GM12873 (cell line): ENCODE results near the gene MICU1.

ENCODE experiments used
- TF ChIP-seq, protein P1 (sequence below): IDR thresholded peaks from 2 replicates; pipeline ENCODE4 v1.5.1; 2012; ENCODE audit warnings: low read depth, mild to moderate bottlenecking, moderate library complexity, low read length, control low read depth; ENCODE audit not compliant: insufficient read depth; ENCODE audit errors: missing control alignments

The MICU1 gene

DNA sequence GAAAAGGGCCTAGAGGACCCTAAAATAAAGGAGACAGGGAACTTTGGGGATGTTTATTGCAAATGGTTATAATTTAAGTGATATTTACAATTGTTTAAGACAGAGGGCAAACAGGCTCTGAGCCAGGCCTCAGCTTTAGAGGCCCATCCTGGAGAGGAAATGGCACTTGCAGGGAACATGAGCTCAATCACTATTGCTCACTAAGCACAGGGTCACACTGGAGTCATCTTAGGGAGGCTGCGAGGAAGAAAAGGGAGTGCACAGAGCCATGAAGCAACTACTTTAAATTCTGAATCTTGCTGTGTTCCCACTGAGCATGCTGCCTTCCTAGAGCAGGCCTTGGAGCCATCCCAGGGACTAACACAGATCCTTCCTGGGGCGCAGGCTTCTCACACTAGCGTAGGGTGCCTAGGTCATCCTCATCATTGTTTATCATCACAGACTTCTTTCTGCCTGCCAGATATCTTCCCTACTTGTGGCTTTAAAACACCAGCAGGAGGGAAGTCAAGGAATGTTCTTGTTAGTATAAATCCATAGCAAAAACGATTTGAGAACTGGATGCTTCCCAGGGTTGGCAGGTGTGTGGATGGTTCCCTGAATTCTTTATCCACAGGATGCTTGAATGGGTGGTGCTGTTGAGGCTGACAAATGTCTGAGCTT lies 258.4 kb downstream of the MICU1 start:
- TF ChIP-seq, protein P1, sequence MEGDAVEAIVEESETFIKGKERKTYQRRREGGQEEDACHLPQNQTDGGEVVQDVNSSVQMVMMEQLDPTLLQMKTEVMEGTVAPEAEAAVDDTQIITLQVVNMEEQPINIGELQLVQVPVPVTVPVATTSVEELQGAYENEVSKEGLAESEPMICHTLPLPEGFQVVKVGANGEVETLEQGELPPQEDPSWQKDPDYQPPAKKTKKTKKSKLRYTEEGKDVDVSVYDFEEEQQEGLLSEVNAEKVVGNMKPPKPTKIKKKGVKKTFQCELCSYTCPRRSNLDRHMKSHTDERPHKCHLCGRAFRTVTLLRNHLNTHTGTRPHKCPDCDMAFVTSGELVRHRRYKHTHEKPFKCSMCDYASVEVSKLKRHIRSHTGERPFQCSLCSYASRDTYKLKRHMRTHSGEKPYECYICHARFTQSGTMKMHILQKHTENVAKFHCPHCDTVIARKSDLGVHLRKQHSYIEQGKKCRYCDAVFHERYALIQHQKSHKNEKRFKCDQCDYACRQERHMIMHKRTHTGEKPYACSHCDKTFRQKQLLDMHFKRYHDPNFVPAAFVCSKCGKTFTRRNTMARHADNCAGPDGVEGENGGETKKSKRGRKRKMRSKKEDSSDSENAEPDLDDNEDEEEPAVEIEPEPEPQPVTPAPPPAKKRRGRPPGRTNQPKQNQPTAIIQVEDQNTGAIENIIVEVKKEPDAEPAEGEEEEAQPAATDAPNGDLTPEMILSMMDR = no peak

DNA sequence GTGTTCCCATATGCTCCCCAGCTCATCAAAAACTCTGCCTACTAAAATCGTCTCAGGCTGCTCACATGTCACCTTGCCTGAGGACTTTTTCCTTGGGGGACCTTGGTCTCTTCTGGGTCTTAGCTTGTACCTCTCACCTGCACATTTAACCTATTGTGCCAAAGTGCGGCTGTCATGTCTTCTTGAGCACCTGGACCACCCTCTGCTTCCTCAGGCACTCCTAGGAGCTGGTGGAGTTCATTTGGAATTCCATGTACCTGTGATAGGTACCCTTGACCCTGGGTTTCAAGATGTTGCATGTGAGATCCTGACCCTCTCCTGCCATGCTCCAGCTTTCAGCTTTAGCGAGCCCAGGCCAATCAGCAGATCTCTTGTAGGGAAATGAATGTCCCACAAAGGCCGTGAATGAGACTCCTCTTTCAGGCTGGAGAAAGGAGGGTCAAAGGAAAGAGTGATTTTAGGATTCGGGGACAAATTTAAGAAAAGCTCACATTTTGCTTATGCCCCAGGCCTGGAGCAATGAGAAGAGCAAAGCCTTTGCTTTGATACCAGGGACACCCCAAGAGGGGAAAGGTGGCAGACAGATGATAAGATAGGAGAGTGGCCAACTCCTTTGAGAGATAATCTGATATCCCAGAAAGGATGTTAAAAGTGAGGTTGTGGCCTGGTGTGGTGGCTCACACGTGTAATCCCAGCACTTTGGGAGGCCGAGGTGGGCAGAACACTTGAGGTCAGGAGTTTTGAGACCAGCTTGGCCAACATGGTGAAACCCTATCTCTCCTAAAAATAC lies 260.6 kb downstream of the MICU1 start:
- TF ChIP-seq, protein P1 = no peak

DNA sequence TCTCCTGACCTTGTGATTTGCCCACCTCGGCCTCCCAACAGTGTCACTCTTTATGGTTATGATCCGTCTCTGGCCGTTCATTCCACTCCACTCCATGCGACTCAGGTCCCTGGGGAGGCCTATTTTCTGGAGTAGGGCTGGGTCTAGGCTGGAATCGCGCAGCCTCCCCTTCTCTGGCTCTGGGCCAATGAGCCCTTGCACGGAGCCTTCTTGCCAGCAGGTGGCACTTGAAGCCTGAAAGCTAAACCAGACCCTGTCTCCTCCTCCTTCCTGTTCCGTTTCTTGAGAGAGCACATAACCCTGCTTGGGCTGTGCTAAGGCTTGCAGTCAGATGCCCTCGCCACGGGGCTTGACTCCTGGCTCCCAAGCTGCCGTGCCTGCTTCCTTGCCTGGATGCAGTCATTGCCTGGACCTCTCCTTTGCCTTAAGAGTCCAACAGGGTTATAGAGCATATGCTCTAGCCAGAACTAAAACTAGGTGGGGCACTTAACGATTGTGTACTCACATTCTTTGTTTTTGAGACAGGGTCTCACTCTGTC lies 261.6 kb downstream of the MICU1 start:
- TF ChIP-seq, protein P1 = peak; percentile 98

DNA sequence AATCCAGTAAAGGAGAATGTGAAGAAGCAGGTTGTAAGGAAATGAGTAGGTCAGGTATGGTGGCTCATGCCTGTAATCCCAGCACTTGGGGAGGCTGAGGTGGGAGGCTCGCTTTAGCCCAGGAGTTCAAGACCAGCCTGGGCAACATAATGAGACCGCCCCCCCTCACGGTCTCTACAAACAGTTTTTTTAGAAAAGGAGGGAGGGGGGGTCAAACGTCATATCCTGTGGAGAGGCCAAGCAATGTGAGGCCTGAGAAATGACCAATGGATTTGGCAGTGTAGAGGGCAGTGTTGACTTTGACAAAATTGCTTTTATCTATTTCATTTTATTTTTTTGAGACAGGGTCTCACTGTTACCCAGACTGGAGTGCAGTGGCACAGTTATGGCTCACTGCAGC lies 268.9 kb downstream of the MICU1 start:
- TF ChIP-seq, protein P1 = no peak

DNA sequence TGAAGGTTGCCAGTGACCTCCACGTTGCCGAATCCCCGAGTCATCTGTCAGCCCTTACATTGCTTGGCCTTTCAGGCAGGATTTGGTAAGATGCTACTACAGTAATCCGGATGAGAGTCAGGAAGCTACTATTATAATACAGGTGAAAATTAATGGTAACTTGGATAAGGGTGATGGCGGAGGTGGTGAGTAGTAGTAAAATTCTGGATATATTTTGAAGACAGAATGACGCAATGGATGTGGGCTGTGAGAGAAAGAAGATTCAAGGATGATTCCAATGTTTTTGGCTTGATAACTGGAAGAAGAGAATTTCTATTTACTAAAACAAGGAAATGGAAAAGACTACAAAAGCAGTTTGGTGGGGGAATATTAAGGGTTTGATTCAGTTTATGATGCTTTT lies 269.8 kb downstream of the MICU1 start:
- TF ChIP-seq, protein P1 = no peak

DNA sequence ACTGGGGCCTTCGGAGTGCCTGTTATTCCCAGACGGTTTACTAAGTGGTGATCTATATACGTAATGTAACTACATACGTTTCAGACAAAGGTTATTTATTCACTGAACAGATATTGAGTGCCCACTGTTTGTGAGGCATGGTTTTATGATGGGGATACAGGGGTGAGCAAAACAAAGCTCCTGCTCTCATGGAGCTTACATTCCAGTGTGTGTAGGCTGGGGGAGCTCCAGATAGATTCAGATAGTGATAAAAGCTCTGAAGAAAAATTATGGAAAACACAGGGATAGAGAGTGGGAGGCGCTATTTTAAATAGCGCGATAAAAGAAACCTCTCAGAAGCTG lies 270.7 kb downstream of the MICU1 start:
- TF ChIP-seq, protein P1 = no peak
